Upper lobe of right lung (tissue), 1 donor: ENCODE measurements around the gene TRIP13. TPM values are rescaled to one million over a fixed set of nuclear protein-coding genes. Genes with fewer than 3 reads are reported as not detected.

Experiments used
- ATAC-seq: fragments of 200-7000 bp; cut with Tn5 transposase; one replicate; pipeline ENCODE4 v1.9.1; 2020; ENCODE audit warnings: mild to moderate bottlenecking, moderate library complexity
- DNase-seq: peaks from one replicate; pipeline ENCODE4 v3.0.0-alpha.2; 2020
- H3K27ac ChIP-seq: fragments of 200-600 bp; one replicate; pipeline ENCODE4 v1.8.0; 2022
- H3K27me3 ChIP-seq: fragments of 200-600 bp; one replicate; pipeline ENCODE4 v1.8.0; 2022; ENCODE audit warnings: mild to moderate bottlenecking
- H3K36me3 ChIP-seq: fragments of 200-600 bp; one replicate; pipeline ENCODE4 v1.8.0; 2022
- H3K4me1 ChIP-seq: fragments of 200-600 bp; one replicate; pipeline ENCODE4 v1.8.0; 2022
- H3K4me3 ChIP-seq: fragments of 200-600 bp; one replicate; pipeline ENCODE4 v1.8.0; 2022; ENCODE audit warnings: mild to moderate bottlenecking
- H3K9me3 ChIP-seq: fragments of 200-600 bp; one replicate; pipeline ENCODE4 v1.8.0; 2022
- CTCF ChIP-seq: fragments of 200-600 bp; IDR thresholded peaks from one replicate; pipeline ENCODE4 v1.8.0; 2022; ENCODE audit warnings: antibody characterized with exemption
- intact Hi-C: fragments of 100-400 bp; cut with DNase I; formaldehyde crosslinking; loops from one replicate; pipeline ENCODE4 v1.11.0; 2022
- total RNA-seq: library from RNA; stranded (reverse); fragmentation: NEBNext Ultra II Directional; extraction: Animal tissue kit (Norgen Biotek cat#: 25700); gene quantifications from one replicate; pipeline ENCODE4 v1.2.1, GENCODE V29; 2021
- donor health status: DM: no; HTN: yes; CAD: no; lungs with severe emphysema.

Gene TRIP13
- total RNA-seq, 1 donor from 2014 or later, result 0.81 TPM

- DNase-seq, result no peak
- Histone ChIP-seq H3K36me3 (no peaks in the 10 kb centered on the region), H3K4me1 (no peaks in the 10 kb centered on the region), H3K27ac (peak overlapping the region; percentile 24), H3K4me3 (no peak overlapping the region), H3K9me3 (no peaks in the 10 kb centered on the region), H3K27me3 (peaks cover 9% of the 10 kb centered on the region)
- TF ChIP-seq CTCF, result no peak
- ATAC-seq, result no peak
- intact Hi-C loops, result no loop called here
Observed at GRCh38 chr5:943201-943917, 50.7 kb downstream of the TRIP13 start.

DNA sequence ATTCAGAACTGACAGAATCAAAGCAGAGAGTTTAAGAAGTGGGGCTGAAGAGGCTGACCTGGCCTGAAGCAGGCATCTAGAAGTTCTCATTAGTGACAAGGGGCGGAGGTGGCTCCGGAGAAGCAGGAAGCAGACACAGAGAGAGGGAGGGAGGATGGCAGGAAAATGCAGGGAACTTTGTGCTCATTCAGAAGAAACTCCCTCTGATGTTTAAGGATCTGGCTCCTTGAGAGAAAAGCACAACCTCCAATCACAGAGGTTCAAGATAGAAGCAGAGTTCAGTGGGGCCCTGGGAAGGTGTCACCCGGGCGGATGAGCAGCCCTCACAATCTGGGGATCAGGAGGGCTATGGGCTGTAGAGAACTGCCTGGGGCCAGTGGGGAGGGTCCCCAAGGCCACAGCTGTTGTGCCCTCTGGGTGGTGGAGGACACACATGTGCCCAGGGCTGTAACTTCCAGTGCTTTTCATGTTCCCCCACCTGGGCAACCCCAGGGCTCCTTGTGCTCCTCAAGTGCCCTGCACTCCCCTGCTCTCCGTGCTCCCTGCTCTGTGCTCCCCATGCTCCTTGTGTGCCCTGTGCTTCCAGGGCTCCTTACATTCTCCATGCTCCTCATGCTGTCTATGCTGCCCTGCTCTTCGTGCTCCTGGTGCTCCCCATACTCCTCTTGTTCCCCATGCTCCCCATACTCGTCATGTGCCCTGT, 51.4 kb downstream of the TRIP13 start:
- DNase-seq, result peak; percentile 40
- intact Hi-C loops, result no loop called here

DNA sequence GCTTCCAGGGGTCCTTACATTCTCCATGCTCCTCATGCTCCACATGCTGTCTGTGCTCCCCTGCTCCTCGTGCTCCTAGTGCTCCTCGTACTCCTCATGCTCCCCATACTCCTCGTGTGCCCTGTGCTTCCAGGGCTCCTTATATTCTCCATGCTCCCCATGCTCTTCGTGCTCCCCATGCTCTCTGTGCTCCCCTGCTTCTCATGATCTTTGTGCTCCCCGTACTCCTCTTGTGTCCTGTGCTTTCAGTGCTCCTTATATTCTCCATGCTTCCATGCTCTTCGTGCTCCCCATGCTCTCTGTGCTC, 51.9 kb downstream of the TRIP13 start:
- no peak for ATAC-seq
- Histone ChIP-seq H3K27ac (peak overlapping the region; percentile 24), H3K4me3 (no peak overlapping the region), H3K9me3 (no peaks in the 10 kb centered on the region), H3K36me3 (no peaks in the 10 kb centered on the region), H3K4me1 (no peaks in the 10 kb centered on the region), H3K27me3 (peaks cover 15% of the 10 kb centered on the region)
- DNase-seq, result no peak
- intact Hi-C loops, result no loop called here
- no peak for TF ChIP-seq CTCF

More for the DNA sequence above, 51.4 kb downstream of the TRIP13 start:
- H3K4me3 ChIP-seq, result no peak overlapping the region
- TF ChIP-seq CTCF, result no peak
- H3K27me3 ChIP-seq, result peaks cover 15% of the 10 kb centered on the region
- H3K27ac ChIP-seq, result peak overlapping the region; percentile 24
- peak; percentile 28 for ATAC-seq
- H3K4me1 ChIP-seq, result no peaks in the 10 kb centered on the region
- no peaks in the 10 kb centered on the region for H3K9me3 ChIP-seq
- H3K36me3 ChIP-seq, result no peaks in the 10 kb centered on the region

DNA sequence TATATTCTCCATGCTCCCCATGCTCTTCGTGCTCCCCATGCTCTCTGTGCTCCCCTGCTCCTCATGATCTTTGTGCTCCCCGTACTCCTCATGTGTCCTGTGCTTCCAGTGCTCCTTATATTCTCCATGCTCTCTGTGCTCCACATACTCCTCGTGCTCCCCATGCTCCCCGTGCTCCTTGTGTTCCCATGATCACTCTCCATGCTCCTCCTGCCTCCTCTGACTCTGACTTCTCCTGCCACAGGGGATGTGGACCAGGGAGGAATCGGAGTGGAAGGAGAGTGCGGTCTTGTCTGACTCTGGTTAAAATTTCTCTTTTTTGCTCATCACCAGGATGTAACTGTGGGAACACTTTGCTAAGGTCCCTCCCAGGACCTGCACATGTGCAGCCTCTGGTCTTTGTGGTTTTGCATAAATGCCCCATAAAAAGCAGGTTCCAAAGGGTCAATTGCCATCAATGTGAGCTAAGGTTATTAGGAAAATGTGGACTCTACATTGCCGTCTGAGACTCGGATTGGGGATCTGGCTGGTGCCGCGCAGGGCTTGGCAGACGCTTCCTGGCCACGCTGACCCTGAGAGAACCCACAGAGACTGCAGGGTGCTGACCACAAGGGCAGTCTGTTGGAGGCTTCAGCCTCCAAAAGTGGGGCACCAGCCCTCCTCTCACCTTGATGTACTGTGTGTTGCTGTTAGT, 52.5 kb downstream of the TRIP13 start:
- no peak for ATAC-seq
- Histone ChIP-seq H3K9me3 (no peaks in the 10 kb centered on the region), H3K27ac (no peak overlapping the region), H3K4me3 (no peak overlapping the region), H3K4me1 (no peaks in the 10 kb centered on the region), H3K36me3 (no peaks in the 10 kb centered on the region), H3K27me3 (peaks cover 15% of the 10 kb centered on the region)
- intact Hi-C loops, result no loop called here
- DNase-seq, result peak; percentile 32
- TF ChIP-seq CTCF, result no peak

- no peaks in the 10 kb centered on the region for H3K9me3 ChIP-seq
- no peak for ATAC-seq
- peaks cover 15% of the 10 kb centered on the region for H3K27me3 ChIP-seq
- TF ChIP-seq CTCF, result no peak
- H3K27ac ChIP-seq, result no peak overlapping the region
- intact Hi-C loops, result no loop called here
- DNase-seq, result peak; percentile 53
- no peaks in the 10 kb centered on the region for H3K4me1 ChIP-seq
- H3K4me3 ChIP-seq, result no peak overlapping the region
- H3K36me3 ChIP-seq, result no peaks in the 10 kb centered on the region
Observed at GRCh38 chr5:945691-946551, 53.2 kb downstream of the TRIP13 start.
